Middle frontal gyrus (tissue), 1 donor: ENCODE data around the gene DLL3.

Source experiments
- DNase-seq: peaks from one replicate; pipeline ENCODE4 v3.0.0-alpha.2; 2015; ENCODE audit warnings: low spot score; ENCODE audit errors: extremely low spot score

DLL3 gene

DNA sequence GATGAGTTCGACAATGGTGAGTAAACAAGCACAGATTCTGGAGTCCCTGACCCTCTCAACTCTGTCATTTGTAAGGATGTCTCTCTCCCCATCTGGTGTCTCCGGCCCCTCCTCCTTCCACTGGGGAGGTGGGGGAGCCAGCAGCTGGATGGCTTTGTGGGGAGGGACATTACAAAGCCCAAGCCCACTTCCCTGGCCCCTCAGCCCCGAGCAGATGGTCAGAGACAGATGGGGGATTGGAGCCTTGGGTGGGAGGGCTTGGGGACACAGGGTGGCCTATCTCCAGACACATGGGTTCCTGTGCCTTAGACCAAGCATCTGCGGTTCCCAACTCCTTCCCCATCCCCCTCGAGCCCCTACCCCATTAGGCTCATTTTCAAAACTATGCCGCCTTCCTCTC, 15.6 kb upstream of the DLL3 start:
- DNase-seq = no peak

DNA sequence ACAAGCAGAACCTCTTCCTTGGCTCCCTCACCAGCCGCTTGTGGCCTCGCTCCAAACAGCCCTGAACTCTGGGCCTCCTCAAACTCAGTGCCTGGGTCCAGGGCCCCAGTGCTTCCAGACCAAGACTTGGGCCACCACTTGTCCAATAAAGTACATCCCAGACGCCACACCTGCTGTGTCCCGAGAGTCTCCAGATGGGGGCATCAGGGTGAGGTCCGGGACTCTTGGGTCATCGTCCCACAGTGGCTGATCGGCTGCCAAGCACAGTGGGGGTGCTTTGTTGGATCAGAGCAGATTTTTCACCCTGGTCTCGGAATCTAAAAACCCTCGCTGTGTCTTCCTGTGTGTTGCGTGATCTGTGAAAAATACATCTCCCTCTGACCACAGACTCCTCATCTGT, 9.0 kb upstream of the DLL3 start:
- no peak for DNase-seq

DNA sequence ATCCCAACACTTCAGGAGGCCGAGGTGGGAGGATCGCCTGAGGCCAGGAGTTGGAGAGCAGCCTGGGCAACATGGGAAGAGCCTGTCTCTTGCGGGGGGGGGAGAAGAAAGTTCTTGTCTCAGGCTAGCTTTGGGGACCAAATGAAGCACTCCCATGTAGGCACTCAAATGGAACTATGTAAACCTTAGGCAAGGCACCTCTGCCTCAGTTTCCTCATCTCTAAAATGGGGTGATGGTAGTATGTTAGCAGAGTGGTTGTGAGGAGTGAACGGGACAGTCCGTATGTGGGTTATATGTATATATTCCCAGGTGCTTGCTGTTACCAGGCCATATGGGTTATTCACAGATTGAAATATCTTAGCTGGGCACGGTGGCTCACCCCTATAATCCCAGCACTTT, 6.5 kb upstream of the DLL3 start:
- no peak for DNase-seq

DNA sequence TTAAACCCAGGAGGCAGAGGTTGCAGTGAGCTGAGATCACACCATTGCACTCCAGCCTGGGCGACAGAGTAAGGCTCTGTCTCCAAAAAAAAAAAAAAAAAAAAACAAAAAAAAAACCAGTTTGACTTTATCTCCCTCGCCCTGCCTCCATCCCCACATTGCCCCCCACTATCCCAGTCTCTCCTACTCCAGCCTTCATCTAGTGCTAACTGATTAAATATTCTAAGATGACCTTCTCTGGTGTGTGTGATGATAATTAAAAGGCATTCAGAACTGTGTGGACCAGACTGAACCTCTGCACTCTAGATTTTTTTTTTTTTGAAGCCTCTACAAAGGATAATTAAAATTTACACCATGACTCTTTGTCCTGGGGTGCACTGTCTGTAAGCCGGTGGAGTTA, 6.0 kb upstream of the DLL3 start:
- no peak for DNase-seq

DNA sequence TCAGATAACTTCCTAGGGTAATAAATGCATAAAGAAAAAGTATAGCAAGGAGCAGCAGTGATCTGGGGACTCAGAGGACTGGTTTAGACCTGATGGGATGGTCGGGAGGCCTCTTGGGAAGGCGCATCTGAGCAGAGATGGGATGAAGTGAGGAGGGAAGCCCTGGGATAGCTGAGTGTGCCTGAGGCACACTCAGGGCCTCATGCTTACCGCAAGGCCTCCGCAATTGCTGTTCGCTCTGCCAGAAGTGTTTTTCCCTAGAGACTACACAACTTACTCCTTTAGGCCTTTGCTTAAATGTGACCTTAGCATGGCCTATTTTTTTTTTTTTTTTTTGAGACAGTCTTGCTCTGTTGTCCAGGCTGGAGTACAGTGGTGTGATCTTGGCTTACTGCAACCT, 4.1 kb upstream of the DLL3 start:
- no peak for DNase-seq

DNA sequence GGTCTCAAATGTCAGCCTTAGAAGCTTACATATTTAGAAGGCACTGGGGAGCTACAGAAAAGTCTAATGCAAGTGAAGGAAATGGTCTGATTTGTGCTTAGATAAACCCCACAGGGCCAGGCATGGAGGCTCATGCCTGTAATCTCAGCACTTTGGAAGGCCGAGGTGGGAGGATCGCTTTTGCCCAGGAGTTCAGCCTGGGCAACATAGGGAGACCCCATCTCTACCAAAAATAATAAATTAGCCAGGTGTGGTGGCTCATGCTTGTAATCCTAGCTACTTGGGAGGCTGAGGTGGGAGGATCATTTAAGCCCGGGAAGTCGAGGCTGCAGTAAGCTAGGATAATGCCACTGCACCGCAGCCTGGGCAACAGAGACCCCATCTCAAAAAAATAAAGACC, 2.7 kb upstream of the DLL3 start:
- DNase-seq = no peak

DNA sequence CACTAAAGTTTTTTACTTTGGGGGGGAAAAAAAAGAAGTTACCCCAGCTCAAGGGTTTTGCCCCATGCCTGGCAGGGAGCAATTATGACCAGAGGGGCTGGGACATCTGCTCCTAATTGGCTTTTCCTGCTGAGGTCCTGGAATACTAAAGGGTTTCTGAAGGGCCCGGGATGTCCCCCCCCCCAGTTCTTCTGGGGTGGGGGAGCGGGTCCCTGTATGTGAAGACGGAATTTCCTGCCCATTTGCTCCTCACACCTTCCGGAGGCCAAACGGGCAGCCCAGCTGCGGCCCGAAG, 1.1 kb upstream of the DLL3 start:
- DNase-seq = no peak

DNA sequence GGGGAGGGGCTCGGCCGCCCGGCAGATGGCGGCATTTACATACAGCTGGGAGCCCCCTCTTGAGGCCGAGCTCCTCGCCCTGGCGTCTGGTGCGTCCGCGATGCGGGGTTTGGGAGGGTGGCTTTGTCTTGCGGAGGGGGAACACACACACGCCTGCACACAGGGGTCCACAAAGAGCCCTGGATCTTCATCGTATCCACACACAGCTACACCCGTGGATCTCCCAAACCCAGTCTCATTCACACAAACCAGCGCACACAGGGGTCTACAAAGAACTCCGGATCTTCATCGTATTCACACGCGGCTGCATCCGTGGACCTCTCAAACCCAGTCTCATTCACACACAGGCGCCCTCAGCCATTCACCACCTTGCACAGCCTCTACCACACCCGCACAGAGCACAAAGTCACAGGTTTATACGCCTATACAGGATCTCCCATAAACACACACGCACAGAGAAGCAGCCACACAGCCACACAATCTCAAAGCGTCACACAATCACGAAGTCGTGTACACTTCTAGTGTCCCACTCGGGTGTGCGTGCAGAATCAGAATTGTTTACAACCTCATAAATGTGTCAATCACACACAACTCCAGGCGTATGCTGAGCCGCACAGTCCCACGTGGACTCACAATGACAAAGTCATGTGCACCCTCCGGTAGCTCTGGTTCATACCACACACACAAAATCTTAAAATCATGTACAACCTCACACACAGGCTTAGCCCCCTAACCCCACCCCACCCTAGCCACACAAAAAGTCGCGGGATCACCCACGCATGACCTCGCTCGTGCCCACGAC, 550 bp upstream of the DLL3 start:
- no peak for DNase-seq

DNA sequence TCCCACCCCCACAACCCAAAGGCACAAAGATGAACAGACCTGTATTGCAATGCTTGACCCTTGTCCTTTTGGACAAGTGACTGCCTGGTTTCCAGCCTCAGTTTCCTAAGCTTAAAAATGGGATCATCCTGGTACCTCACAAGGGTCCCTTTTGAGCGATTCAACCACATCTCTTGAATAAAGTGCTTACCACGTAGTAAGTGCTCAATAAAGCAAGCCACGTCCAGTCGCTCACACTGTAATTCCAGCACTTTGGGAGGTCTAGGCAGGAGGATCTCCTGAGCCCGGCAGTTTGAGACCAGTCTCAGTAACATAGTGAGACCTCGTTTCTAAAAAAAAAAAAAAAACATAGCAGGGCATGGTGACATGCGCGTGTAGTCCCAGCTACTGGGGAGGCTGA, 1.2 kb downstream of the DLL3 start:
- DNase-seq = no peak

DNA sequence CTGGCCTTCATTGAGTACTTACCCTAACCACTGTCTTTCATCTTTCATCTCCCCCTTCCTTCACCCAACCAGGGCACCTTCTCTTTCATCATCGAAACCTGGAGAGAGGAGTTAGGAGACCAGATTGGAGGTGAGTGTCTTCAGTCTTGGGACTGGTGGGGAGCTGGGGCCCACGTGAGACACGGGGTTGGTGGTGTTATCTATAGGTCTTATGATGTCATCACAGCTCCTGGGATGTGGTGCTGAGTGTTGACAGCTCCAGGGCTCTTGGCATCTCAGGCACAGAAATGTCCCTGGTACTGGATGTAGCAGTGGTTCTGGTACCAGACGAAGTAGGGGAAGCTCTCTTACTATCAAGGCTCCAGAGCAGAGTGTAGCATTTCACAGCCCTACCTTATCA, 1.8 kb downstream of the DLL3 start:
- DNase-seq = no peak

DNA sequence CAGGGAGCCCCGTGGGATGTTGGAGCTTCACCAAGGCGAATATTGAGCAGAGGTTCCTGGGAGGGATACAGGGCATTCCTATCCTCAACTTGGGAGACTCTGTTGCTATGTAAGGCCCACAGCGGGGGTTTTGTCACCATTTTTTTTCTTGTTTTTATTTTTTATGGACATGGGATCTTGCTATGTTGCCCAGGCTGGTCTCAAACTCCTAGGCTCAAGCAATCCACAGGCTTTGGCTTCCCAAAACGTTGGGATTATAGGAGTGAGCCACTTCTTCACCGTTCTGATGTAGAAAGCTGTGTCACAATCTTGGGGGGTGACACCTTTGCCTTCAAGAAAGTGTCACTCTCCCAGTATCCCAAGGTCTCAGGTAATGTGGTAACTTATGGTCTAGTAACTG, 2.6 kb downstream of the DLL3 start:
- no peak for DNase-seq

DNA sequence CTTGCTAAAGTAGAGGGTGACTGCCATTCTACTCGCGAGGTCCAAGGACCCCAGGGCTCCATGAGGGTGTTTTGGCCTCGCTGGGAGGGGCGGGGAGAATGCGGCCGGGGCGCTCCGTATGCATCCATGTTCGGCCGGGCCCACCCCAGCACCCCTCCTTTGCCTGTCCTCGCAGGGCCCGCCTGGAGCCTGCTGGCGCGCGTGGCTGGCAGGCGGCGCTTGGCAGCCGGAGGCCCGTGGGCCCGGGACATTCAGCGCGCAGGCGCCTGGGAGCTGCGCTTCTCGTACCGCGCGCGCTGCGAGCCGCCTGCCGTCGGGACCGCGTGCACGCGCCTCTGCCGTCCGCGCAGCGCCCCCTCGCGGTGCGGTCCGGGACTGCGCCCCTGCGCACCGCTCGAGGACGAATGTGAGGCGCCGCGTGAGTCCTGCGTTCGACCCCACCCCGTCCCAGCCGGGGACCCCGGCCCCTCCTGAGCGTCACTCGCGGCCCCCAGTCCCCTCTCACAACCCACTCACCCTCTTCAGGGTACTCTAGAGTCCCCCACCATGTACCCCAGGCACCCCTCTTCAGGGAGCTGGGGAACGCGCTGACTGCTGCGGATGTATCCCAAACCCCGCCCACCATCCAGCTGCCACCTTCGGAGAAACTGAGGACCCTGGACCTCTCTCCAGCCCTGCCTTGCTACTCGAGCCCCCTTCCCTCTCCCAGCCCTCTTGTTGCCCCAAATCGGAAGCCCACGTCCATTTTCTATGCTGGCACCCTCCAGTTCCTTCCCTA, 4.1 kb downstream of the DLL3 start:
- DNase-seq = no peak

DNA sequence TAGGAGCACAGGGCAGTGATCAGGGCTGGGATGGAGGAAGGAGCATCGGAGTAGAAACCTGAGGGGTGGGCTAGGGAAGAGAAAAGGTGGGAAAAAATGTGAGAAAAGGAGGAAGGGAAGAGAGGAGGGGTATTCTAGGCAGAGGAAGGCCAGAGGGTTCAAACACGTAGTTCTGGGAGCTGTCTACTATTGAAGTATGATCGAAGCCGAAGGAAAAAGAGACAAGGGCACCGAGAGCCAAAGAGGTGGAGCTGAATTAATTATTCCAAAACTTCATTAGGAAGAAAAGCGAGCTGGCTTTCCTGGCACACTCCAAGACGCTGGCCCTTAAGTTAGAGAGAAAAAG, 7.8 kb downstream of the DLL3 start:
- DNase-seq = no peak

DNA sequence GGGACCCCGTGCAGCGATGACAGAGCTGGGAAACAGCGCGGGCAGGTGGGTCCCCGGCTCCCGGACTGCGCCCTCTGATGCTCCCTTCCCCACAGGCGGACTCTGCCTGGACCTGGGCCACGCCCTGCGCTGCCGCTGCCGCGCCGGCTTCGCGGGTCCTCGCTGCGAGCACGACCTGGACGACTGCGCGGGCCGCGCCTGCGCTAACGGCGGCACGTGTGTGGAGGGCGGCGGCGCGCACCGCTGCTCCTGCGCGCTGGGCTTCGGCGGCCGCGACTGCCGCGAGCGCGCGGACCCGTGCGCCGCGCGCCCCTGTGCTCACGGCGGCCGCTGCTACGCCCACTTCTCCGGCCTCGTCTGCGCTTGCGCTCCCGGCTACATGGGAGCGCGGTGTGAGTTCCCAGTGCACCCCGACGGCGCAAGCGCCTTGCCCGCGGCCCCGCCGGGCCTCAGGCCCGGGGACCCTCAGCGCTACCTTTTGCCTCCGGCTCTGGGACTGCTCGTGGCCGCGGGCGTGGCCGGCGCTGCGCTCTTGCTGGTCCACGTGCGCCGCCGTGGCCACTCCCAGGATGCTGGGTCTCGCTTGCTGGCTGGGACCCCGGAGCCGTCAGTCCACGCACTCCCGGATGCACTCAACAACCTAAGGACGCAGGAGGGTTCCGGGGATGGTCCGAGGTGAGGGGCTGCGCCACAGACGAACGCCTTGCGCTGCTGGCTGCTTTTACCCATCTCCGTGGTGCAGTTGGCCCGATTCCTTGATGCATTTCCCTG, 8.4 kb downstream of the DLL3 start:
- DNase-seq = no peak

DNA sequence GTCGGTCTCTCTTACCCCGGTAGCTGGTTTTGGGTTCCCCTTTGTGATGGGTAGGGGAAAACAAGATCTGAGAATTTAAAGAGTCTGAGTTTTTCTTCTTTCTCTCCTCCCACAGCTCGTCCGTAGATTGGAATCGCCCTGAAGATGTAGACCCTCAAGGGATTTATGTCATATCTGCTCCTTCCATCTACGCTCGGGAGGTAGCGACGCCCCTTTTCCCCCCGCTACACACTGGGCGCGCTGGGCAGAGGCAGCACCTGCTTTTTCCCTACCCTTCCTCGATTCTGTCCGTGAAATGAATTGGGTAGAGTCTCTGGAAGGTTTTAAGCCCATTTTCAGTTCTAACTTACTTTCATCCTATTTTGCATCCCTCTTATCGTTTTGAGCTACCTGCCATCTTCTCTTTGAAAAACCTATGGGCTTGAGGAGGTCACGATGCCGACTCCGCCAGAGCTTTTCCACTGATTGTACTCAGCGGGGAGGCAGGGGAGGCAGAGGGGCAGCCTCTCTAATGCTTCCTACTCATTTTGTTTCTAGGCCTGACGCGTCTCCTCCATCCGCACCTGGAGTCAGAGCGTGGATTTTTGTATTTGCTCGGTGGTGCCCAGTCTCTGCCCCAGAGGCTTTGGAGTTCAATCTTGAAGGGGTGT, 9.1 kb downstream of the DLL3 start:
- no peak for DNase-seq

DNA sequence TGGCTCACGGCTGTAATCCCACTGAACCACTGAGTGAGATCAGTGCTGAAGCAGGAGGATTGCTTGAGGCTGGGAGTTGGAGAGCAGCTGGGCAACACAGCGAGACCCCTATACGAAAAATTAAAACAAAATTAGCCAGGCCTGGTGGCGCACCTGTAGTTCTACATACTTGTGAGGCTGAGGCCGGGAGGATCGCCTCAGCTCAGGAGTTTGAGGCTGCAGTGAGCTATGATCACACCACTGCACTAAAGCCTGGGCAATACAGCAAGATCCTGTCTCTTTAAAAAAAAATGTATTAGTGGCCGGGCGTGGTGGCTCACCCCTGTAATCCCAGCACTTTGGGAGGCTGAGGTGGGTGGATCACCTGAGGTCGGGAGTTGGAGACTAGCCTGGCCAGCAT, 9.9 kb downstream of the DLL3 start:
- DNase-seq = no peak

DNA sequence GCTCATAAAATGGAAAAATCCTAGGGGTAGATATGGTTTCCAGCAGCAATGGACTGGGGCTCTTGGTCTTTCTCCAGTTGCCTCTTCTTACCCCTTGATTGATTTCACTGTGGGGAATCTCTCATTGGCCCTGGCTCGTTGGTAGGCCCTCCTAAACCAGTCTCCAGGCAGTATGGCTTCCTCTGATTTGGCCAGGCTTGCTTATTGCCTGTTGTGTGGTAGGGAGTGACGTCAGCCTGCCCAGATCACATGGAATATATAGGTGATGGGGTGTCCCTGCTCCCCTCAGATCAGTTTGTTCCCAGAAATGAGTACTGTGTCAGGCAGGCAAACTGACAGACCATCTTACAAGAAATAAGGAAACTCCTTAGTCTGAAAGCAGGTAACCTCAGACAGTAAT, 10.5 kb downstream of the DLL3 start:
- no peak for DNase-seq

DNA sequence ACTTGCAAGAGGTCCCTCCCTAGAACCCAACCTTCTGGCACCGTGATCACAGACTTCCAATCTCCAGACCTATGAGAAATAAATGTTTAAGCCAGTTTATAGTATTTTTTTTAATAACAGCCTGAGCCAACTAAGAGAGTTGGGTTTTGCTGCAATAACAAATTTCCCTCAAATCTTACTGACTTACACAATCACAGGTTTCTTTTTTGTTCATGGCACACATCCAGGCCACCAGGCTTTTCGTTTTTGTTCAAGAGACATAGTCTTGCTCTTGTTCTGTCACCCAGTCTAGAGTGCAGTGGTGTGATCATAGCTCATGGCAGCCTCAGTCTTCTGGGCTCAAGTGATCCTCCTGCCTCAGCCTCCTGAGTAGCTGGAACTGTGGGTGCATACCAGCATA, 14.2 kb downstream of the DLL3 start:
- no peak for DNase-seq

DNA sequence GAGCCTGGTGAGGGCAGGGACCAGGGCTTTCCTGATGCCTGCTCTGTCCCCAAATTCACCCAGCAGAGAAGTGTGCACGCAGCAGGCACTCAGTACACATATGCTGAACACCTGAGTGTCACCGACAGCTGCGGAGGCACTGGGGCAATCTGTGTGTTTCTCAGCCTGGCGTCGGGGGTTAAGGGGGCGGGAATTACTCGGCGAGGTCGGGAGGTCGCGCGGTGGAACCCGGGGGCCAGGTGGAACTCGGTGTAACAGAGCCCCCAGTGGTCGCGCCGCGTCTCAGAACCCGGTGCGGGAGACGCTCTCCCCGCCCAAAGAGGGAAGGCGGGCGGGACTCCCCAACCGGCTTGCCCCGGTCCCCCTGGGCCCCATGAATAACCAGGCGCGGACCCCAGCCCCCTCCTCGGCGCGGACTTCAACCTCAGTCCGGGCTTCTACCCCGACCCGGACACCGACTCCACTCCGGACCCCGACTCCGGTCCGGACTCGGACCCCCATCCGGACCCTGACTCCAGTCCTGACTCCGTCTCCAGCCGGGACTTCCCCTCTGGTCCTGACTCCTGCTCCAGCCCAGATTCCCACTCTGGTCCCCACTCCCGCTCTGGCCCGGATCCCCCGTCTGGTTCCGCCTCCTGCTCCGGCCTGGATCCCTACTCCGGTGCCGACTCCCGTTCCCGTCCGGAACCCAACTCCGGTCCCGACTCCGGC, 16.2 kb downstream of the DLL3 start, which contains the start of gene SELENOV:
SELENOV (plus strand) TSS at position 300 of the 711 bp plus-strand sequence; CDS start at position 374, 74 bp downstream.
- DNase-seq = no peak

DNA sequence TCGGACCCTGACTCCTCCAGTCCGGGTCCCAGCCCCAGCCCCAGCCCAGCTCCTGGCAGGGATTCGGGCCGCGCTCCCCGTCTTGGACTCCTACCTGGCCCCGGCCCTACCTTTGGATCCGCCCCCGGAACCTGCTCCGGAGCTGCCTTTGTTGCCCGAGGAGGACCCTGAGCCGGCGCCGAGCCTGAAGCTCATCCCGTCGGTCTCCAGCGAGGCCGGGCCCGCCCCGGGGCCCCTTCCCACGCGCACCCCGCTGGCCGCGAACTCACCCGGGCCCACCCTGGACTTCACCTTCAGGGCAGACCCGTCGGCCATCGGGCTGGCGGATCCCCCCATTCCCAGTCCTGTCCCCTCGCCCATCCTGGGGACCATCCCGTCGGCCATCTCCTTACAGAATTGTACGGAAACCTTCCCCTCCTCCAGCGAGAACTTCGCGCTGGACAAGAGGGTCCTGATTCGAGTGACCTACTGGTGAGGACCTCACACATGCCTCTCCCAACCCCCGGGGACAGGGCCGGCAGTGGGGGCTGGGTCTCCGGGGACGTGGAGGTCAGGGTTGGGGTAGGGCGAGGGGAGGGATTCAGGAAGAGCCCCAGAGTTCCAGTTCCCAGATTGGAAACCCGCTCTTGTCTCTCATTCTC, 16.9 kb downstream of the DLL3 start:
- no peak for DNase-seq

DNA sequence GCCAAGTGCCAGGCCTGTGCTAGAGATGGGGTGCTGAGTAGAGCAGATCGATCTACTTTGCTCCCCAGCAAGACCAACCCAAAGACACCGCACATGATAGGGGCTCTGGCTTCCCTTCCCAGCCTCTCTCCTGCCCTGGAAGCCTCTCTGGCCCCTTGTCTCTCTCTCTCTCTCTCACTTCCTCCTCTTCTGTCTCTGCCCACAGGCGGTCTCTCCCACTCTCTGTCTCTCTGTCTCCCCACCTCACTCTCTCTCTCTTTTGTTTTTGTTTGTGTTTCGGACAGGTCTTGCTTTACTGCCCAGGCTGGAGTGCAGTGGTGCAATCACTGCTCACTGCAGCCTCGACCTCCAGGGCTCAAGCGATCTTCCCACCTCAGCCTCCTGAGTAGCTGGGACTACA, 17.5 kb downstream of the DLL3 start:
- DNase-seq = no peak
